Tibial artery (tissue), 4 donors: Measurements from ENCODE around the gene PAFAH1B2.
"Not testable (repeated sequence)": the region's sequence is repeated elsewhere in the genome, so short reads cannot be mapped to it uniquely, and the experiment has no call there.

ENCODE experiments used
- DNase-seq, 2 donors: peaks; one replicate each; pipeline ENCODE4 v3.0.0-alpha.2; 2019
- H3K27ac ChIP-seq, 2 donors: fragments of 200-600 bp; sonication (generic) in 1 of 2; 1 replicate in 1 of 2; 2 replicates in 1 of 2; pipeline ENCODE4 v1.5.1; 2018 to 2019; ENCODE audit warnings: mild to moderate bottlenecking in 1 of 2
- H3K27me3 ChIP-seq, 2 donors: fragments of 200-600 bp; sonication (generic) in 1 of 2; one replicate each; pipeline versions ENCODE4 v1.5.1 to v1.6.0; 2016 to 2019
- H3K36me3 ChIP-seq, 3 donors: fragments of 200-600 bp; sonication (generic) in 2 of 3; one replicate each; pipeline ENCODE4 v1.5.1; 2016 to 2019; ENCODE audit warnings: mild to moderate bottlenecking in 2 of 3
- H3K4me1 ChIP-seq, 4 donors: fragments of 200-600 bp; sonication (generic) in 2 of 4; 1 replicate in 3 of 4; 2 replicates in 1 of 4; pipeline ENCODE4 v1.5.1; 2016 to 2019
- H3K4me3 ChIP-seq, 2 donors: fragments of 200-600 bp; sonication (generic) in 1 of 2; 1 replicate in 1 of 2; 2 replicates in 1 of 2; pipeline ENCODE4 v1.5.1; 2018 to 2019; ENCODE audit warnings: mild to moderate bottlenecking in 2 of 2
- H3K9me3 ChIP-seq, 3 donors: fragments of 200-600 bp; sonication (generic) in 1 of 3; one replicate each; pipeline ENCODE4 v1.5.1; 2016 to 2019
- CTCF ChIP-seq, 2 experiments: fragments of 200-600 bp in 1 of 2; fragments of 450-650 bp in 1 of 2; IDR thresholded peaks; one replicate each; pipeline ENCODE4 v1.5.1; 2017 to 2019; ENCODE audit warnings: antibody characterized with exemption in 2 of 2, mild to moderate bottlenecking in 1 of 2, moderate library complexity in 1 of 2
- intact Hi-C: fragments of 100-400 bp; cut with DNase I; formaldehyde crosslinking; loops from one replicate; pipeline ENCODE4 v1.15.0; 2023; ENCODE audit warnings: low total_unique reads

Gene PAFAH1B2

GRCh38 chr11:117181586-117182550 lies 37.8 kb downstream of the PAFAH1B2 start:
- Histone ChIP-seq H3K4me3 (no peak overlapping the region), H3K9me3 (no peaks in the 10 kb centered on the region), H3K27ac (peak overlapping the region in 1 of 2 donors; percentile 100), H3K27me3 (no peaks in the 10 kb centered on the region), H3K36me3 (peaks cover 8 to 50% (median 44%) of the 10 kb centered on the region in 3 donors), H3K4me1 (peaks cover 6 to 40% (median 33%) of the 10 kb centered on the region in 4 donors)
- DNase-seq, result no peak
- intact Hi-C loops, result loop anchor here (5.0 kb wide), 1 partner anchor 45 kb away; no protein-coding TSS in a partner anchor
- TF ChIP-seq CTCF (IDR thresholded peaks at IDR 0.05), result no peak

GRCh38 chr11:117182551-117182935 lies 38.5 kb downstream of the PAFAH1B2 start:
- H3K27ac ChIP-seq, result no peak overlapping the region
- no peaks in the 10 kb centered on the region for H3K27me3 ChIP-seq
- DNase-seq, result peak in 1 of 2 donors; percentile 19
- H3K4me3 ChIP-seq, result no peak overlapping the region
- intact Hi-C loops, result loop anchor here (5.0 kb wide), 1 partner anchor 45 kb away; no protein-coding TSS in a partner anchor
- peaks cover 8 to 57% (median 49%) of the 10 kb centered on the region in 3 donors for H3K36me3 ChIP-seq
- peaks cover 6 to 40% (median 33%) of the 10 kb centered on the region in 4 donors for H3K4me1 ChIP-seq
- TF ChIP-seq CTCF (IDR thresholded peaks at IDR 0.05), result no peak
- no peaks in the 10 kb centered on the region for H3K9me3 ChIP-seq

- intact Hi-C loops, result loop anchor here (5.0 kb wide), 1 partner anchor 44 kb away; no protein-coding TSS in a partner anchor
- H3K4me1 ChIP-seq, result peaks cover 6 to 34% (median 26%) of the 10 kb centered on the region in 4 donors
- not testable (repeated sequence) for H3K27me3 ChIP-seq, H3K27ac ChIP-seq, DNase-seq, H3K9me3 ChIP-seq, H3K4me3 ChIP-seq
- H3K36me3 ChIP-seq, result peaks cover 8 to 63% (median 55%) of the 10 kb centered on the region in 3 donors
Observed at GRCh38 chr11:117183178-117183577, 39.1 kb downstream of the PAFAH1B2 start.

GRCh38 chr11:117183724-117184349 lies 39.8 kb downstream of the PAFAH1B2 start:
- no peak overlapping the region for H3K27ac ChIP-seq
- no peak for TF ChIP-seq CTCF (IDR thresholded peaks at IDR 0.05)
- H3K4me1 ChIP-seq, result peaks cover 6 to 32% (median 25%) of the 10 kb centered on the region in 4 donors
- H3K36me3 ChIP-seq, result peaks cover 14 to 70% (median 62%) of the 10 kb centered on the region in 3 donors
- intact Hi-C loops, result loop anchor here (5.0 kb wide), 1 partner anchor 43 kb away; no protein-coding TSS in a partner anchor
- H3K9me3 ChIP-seq, result no peaks in the 10 kb centered on the region
- no peak for DNase-seq
- H3K27me3 ChIP-seq, result no peaks in the 10 kb centered on the region
- no peak overlapping the region for H3K4me3 ChIP-seq

GRCh38 chr11:117185736-117186430 lies 41.8 kb downstream of the PAFAH1B2 start:
- H3K4me1 ChIP-seq, result peaks cover 3 to 19% (median 10%) of the 10 kb centered on the region in 4 donors
- TF ChIP-seq CTCF (IDR thresholded peaks at IDR 0.05), result no peak
- no peak overlapping the region for H3K27ac ChIP-seq
- H3K9me3 ChIP-seq, result no peaks in the 10 kb centered on the region
- H3K27me3 ChIP-seq, result no peaks in the 10 kb centered on the region
- intact Hi-C loops, result no loop called here
- H3K36me3 ChIP-seq, result peaks cover 26 to 90% (median 82%) of the 10 kb centered on the region in 3 donors
- peak in 1 of 2 donors; percentile 46 for DNase-seq
- no peak overlapping the region for H3K4me3 ChIP-seq
